ENCODE measurements around the gene PPFIBP2.
A peak's percentile ranks its signal among the peaks of the same experiment; 100 is the strongest.

The PPFIBP2 gene

DNA sequence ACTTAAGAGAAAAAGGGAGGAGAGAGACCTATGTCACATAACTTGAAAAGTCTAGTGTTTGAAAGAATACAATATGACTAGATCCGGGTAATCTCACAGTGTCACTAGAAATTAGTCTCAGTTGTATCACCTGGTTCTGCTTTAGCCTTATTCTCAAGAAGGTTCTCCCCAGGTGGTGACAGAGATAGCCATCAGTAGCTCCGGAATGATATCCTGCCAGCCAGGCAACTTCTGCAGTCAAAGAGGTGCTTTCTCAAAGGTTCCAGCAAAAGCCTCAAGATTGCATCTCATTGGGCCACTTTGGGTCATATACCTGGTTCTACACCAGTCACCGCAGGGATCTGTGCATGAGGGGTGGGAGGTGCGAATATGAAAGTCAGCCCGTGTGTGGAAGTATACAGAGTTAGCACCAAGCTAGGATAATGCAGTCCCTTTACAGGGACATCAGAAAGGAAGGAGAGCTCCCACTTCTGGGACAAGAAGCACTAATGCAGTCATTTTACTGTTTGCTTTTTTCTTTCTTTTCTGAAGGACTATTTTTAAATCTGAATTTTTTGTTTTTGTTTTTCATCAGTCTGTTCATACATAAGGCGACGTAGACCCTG lies 98.4 kb downstream of the PPFIBP2 start:
- H3K4me1 ChIP-seq (ENCODE audit: control insufficient read depth, insufficient read depth, low read length) = no peaks in the 10 kb centered on the region
- no peak overlapping the region for H3K27ac ChIP-seq (ENCODE audit: extremely low read depth, low read depth, low read length)
- ChIA-PET CTCF (interaction anchor here (0.5 to 0.6 kb wide), 2 partner anchors 15 to 41 kb away, joined by 4 read pairs; no protein-coding TSS in a partner anchor), POLR2A (no interaction called here)
- H3K9me3 ChIP-seq (ENCODE audit: control insufficient read depth, insufficient read depth, low read depth, low read length) = no peaks in the 10 kb centered on the region
- H3K36me3 ChIP-seq (ENCODE audit: control insufficient read depth in 2 of 2, insufficient read depth in 1 of 2, low read length in 2 of 2) = peaks cover 0 to 12% of the 10 kb centered on the region in 2 experiments; a peak in 1 of 3 replicates
- H3K4me3 ChIP-seq (ENCODE audit: low read depth, low read length) = no peak overlapping the region
- no peak for TF ChIP-seq HOXA7 (CRISPR knock-in tag; IDR thresholded peaks at IDR 0.05; ENCODE audit: borderline replicate concordance)
- TF ChIP-seq ZNF596 (tag by site-specific recombination; IDR thresholded peaks at IDR 0.05) = no peak
- TF ChIP-seq IKZF3 (tag by site-specific recombination; IDR thresholded peaks at IDR 0.05) = no peak
- no peak for TF ChIP-seq ZFP69B (tag by site-specific recombination; IDR thresholded peaks at IDR 0.05)
- no peak for TF ChIP-seq ZNF555 (tag by site-specific recombination; conservative IDR thresholded peaks at IDR 0.05)
- TF ChIP-seq ZNF350 (tag by site-specific recombination; IDR thresholded peaks at IDR 0.05) = no peak
- TF ChIP-seq SALL2 (tag by site-specific recombination; IDR thresholded peaks at IDR 0.05; ENCODE audit: borderline replicate concordance) = no peak
- TF ChIP-seq PRDM4 (tag by site-specific recombination; IDR thresholded peaks at IDR 0.05) = no peak

GRCh38 chr11:7612661-7613393 lies 99.0 kb downstream of the PPFIBP2 start:
- Histone ChIP-seq H3K4me3 (ENCODE audit: low read depth, low read length) (no peak overlapping the region), H3K4me1 (ENCODE audit: control insufficient read depth, insufficient read depth, low read length) (no peaks in the 10 kb centered on the region), H3K9me3 (ENCODE audit: control insufficient read depth, insufficient read depth, low read depth, low read length) (no peaks in the 10 kb centered on the region), H3K36me3 (ENCODE audit: control insufficient read depth in 2 of 2, insufficient read depth in 1 of 2, low read length in 2 of 2) (peaks cover 0 to 13% of the 10 kb centered on the region in 2 experiments; a peak in 1 of 3 replicates), H3K27ac (ENCODE audit: extremely low read depth, low read depth, low read length) (no peak overlapping the region)
- TF ChIP-seq, protein P1, sequence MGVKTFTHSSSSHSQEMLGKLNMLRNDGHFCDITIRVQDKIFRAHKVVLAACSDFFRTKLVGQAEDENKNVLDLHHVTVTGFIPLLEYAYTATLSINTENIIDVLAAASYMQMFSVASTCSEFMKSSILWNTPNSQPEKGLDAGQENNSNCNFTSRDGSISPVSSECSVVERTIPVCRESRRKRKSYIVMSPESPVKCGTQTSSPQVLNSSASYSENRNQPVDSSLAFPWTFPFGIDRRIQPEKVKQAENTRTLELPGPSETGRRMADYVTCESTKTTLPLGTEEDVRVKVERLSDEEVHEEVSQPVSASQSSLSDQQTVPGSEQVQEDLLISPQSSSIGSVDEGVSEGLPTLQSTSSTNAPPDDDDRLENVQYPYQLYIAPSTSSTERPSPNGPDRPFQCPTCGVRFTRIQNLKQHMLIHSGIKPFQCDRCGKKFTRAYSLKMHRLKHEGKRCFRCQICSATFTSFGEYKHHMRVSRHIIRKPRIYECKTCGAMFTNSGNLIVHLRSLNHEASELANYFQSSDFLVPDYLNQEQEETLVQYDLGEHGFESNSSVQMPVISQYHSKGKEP (tag by site-specific recombination; IDR thresholded peaks at IDR 0.05) = 0 out of 2 replicates have a peak, but pooled peaks have one; percentile 35
- TF ChIP-seq PRDM1 (tag by site-specific recombination; IDR thresholded peaks at IDR 0.05) = no peak
- TF ChIP-seq HOXC10 (CRISPR knock-in tag; IDR thresholded peaks at IDR 0.05) = no peak
- TF ChIP-seq ZNF692 (tag by site-specific recombination; IDR thresholded peaks at IDR 0.05) = no peak
- ChIA-PET CTCF (no interaction called here), POLR2A (no interaction called here)

GRCh38 chr11:7613394-7613720 lies 99.6 kb downstream of the PPFIBP2 start:
- Histone ChIP-seq H3K9me3 (ENCODE audit: control insufficient read depth, insufficient read depth, low read depth, low read length) (no peaks in the 10 kb centered on the region), H3K4me3 (ENCODE audit: low read depth, low read length) (no peak overlapping the region), H3K4me1 (ENCODE audit: control insufficient read depth, insufficient read depth, low read length) (no peaks in the 10 kb centered on the region), H3K27ac (ENCODE audit: extremely low read depth, low read depth, low read length) (no peak overlapping the region), H3K36me3 (ENCODE audit: control insufficient read depth in 2 of 2, insufficient read depth in 1 of 2, low read length in 2 of 2) (peaks cover 0 to 14% of the 10 kb centered on the region in 2 experiments; a peak in 1 of 3 replicates)
- ChIA-PET CTCF (interaction anchor here (0.6 kb wide), 1 partner anchor 10 kb away, joined by 3 read pairs; no protein-coding TSS in a partner anchor), POLR2A (no interaction called here)
- TF ChIP-seq RBAK (tag by site-specific recombination; IDR thresholded peaks at IDR 0.05) = no peak
- TF ChIP-seq ZNF133 (tag by site-specific recombination; IDR thresholded peaks at IDR 0.05) = no peak
- no peak for TF ChIP-seq SP2 (tag by site-specific recombination; IDR thresholded peaks at IDR 0.05)
- TF ChIP-seq, protein P2, sequence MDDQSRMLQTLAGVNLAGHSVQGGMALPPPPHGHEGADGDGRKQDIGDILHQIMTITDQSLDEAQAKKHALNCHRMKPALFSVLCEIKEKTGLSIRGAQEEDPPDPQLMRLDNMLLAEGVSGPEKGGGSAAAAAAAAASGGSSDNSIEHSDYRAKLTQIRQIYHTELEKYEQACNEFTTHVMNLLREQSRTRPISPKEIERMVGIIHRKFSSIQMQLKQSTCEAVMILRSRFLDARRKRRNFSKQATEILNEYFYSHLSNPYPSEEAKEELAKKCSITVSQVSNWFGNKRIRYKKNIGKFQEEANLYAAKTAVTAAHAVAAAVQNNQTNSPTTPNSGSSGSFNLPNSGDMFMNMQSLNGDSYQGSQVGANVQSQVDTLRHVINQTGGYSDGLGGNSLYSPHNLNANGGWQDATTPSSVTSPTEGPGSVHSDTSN (CRISPR knock-in tag; IDR thresholded peaks at IDR 0.05) = no peak
- TF ChIP-seq ZNF354C (tag by site-specific recombination; IDR thresholded peaks at IDR 0.05; ENCODE audit: borderline replicate concordance, low read depth) = no peak
- TF ChIP-seq ZFP69B (tag by site-specific recombination; IDR thresholded peaks at IDR 0.05) = no peak
- no peak for TF ChIP-seq PRDM10 (tag by site-specific recombination; IDR thresholded peaks at IDR 0.05)
- no peak for TF ChIP-seq ZNF624 (tag by site-specific recombination; IDR thresholded peaks at IDR 0.05)
- TF ChIP-seq ZNF404 (tag by site-specific recombination; IDR thresholded peaks at IDR 0.05) = no peak

Measured in HEK293 (cell line).